Uterus (tissue), 4 donors: ENCODE data around the gene HSPG2. TPM values are rescaled to one million over a fixed set of nuclear protein-coding genes. Genes with fewer than 3 reads are reported as not detected.

Source experiments
- DNase-seq, 2 donors: peaks; one replicate each; pipeline ENCODE4 v3.0.0-alpha.2; 2019 to 2020
- H3K27ac ChIP-seq, 2 donors: fragments of 200-600 bp; sonication (generic); 1 replicate in 1 of 2; 2 replicates in 1 of 2; pipeline ENCODE4 v1.5.1; 2016 to 2018
- H3K27me3 ChIP-seq, 2 donors: fragments of 200-600 bp; sonication (generic); one replicate each; pipeline ENCODE4 v1.5.1; 2018 to 2019; ENCODE audit warnings: control low read depth in 1 of 2
- H3K36me3 ChIP-seq, 2 donors: fragments of 200-600 bp; sonication (generic); one replicate each; pipeline ENCODE4 v1.5.1; 2019; ENCODE audit warnings: control low read depth in 1 of 2
- H3K4me1 ChIP-seq, 2 donors: fragments of 200-600 bp; sonication (generic); one replicate each; pipeline ENCODE4 v1.5.1; 2018 to 2019; ENCODE audit warnings: control low read depth in 1 of 2
- H3K4me3 ChIP-seq, 2 donors: fragments of 200-600 bp; sonication (generic); 1 replicate in 1 of 2; 2 replicates in 1 of 2; pipeline ENCODE4 v1.5.1; 2018 to 2019; ENCODE audit warnings: mild to moderate bottlenecking in 1 of 2
- H3K9me3 ChIP-seq, 2 donors: fragments of 200-600 bp; sonication (generic); one replicate each; pipeline ENCODE4 v1.5.1; 2019; ENCODE audit warnings: control low read depth in 1 of 2
- CTCF ChIP-seq, 4 experiments: fragments of 200-600 bp in 2 of 4; fragments of 450-650 bp in 2 of 4; sonication (generic) in 2 of 4; IDR thresholded peaks; one replicate each; pipeline ENCODE4 v1.5.1; 2016 to 2019; ENCODE audit warnings: antibody characterized with exemption in 4 of 4, mild to moderate bottlenecking in 2 of 4, moderate library complexity in 1 of 4
- POLR2A ChIP-seq, 2 donors: fragments of 450-650 bp; IDR thresholded peaks; one replicate each; pipeline ENCODE4 v1.6.1; 2016; ENCODE audit warnings: antibody characterized with exemption in 2 of 2, mild to moderate bottlenecking in 1 of 2, moderate library complexity in 1 of 2
- intact Hi-C: fragments of 100-400 bp; cut with DNase I; formaldehyde crosslinking; loops from one replicate; pipeline ENCODE4 v1.15.1; 2023; ENCODE audit warnings: low total_unique reads
- total RNA-seq, 4 donors: library from RNA; depleted of rRNA in 3 of 4; stranded (reverse); fragments of >200 nt in 3 of 4; gene quantifications; one replicate each; pipeline versions ENCODE4 v1.1.0 to v1.2.4, GENCODE V29; 2014 to 2023
- donor health status: DM: yes; HTN: yes; CAD: no.

HSPG2 gene
- total RNA-seq, 4 donors from 2014 or later: 96.8 to 677 (median 290) TPM

- no peaks in the 10 kb centered on the region for H3K9me3 ChIP-seq
- no peak for DNase-seq
- H3K4me3 ChIP-seq: no peak overlapping the region
- no peak for TF ChIP-seq CTCF (IDR thresholded peaks at IDR 0.05)
- no peaks in the 10 kb centered on the region for H3K27me3 ChIP-seq
- intact Hi-C loops: no loop called here
- no peaks in the 10 kb centered on the region for H3K4me1 ChIP-seq
- no peaks in the 10 kb centered on the region for H3K36me3 ChIP-seq
- no peak overlapping the region for H3K27ac ChIP-seq
Measured at GRCh38 chr1:21886486-21887215, 50.5 kb downstream of the HSPG2 start.

- H3K27ac ChIP-seq: no peak overlapping the region
- no peak overlapping the region for H3K4me3 ChIP-seq
- DNase-seq: no peak
- no peaks in the 10 kb centered on the region for H3K4me1 ChIP-seq
- no peaks in the 10 kb centered on the region for H3K9me3 ChIP-seq
- no peak for TF ChIP-seq CTCF (IDR thresholded peaks at IDR 0.05)
- no peak for TF ChIP-seq POLR2A (IDR thresholded peaks at IDR 0.05)
- intact Hi-C loops: no loop called here
- H3K36me3 ChIP-seq: no peaks in the 10 kb centered on the region
- H3K27me3 ChIP-seq: no peaks in the 10 kb centered on the region
Measured at GRCh38 chr1:21885236-21886037, 51.7 kb downstream of the HSPG2 start.

- TF ChIP-seq POLR2A (IDR thresholded peaks at IDR 0.05) (no peak), CTCF (IDR thresholded peaks at IDR 0.05) (no peak)
- no peaks in the 10 kb centered on the region for H3K27me3 ChIP-seq
- H3K27ac ChIP-seq: no peak overlapping the region
- no peak for DNase-seq
- H3K36me3 ChIP-seq: no peaks in the 10 kb centered on the region
- no peak overlapping the region for H3K4me3 ChIP-seq
- no peaks in the 10 kb centered on the region for H3K9me3 ChIP-seq
- no peaks in the 10 kb centered on the region for H3K4me1 ChIP-seq
- intact Hi-C loops: no loop called here
Measured at GRCh38 chr1:21884456-21885235, 52.5 kb downstream of the HSPG2 start.

GRCh38 chr1:21882721-21883415, 54.2 kb downstream of the HSPG2 start:
- intact Hi-C loops: no loop called here
- no peak for TF ChIP-seq CTCF (IDR thresholded peaks at IDR 0.05)
- no peak for TF ChIP-seq POLR2A (IDR thresholded peaks at IDR 0.05)
- Histone ChIP-seq H3K27ac (peak overlapping the region in 1 of 2 donors; percentile 10), H3K36me3 (no peaks in the 10 kb centered on the region), H3K4me3 (no peak overlapping the region), H3K9me3 (no peaks in the 10 kb centered on the region), H3K4me1 (no peaks in the 10 kb centered on the region), H3K27me3 (no peaks in the 10 kb centered on the region)
- no peak for DNase-seq
